H1 (cell line): Measurements from ENCODE around the gene PUSL1. TPM values are rescaled to one million over a fixed set of nuclear protein-coding genes. Genes with fewer than 3 reads are reported as not detected.

Experiments used
- KDM1A ChIP-seq: fragments of 200-600, 300-600 bp; sonication (generic); IDR thresholded peaks from 2 replicates; pipeline ENCODE4 v1.7.1; 2016; ENCODE audit warnings: mild to moderate bottlenecking, low read length, borderline replicate concordance
- KDM4A ChIP-seq: IDR thresholded peaks from one replicate; pipeline ENCODE4 v1.7.1; 2012; ENCODE audit warnings: low read depth, mild to moderate bottlenecking, moderate library complexity, low read length, inconsistent platforms; ENCODE audit not compliant: severe bottlenecking
- NANOG ChIP-seq: IDR thresholded peaks from 2 replicates; pipeline ENCODE4 v1.6.1; 2011; ENCODE audit warnings: low read length, low read depth, mild to moderate bottlenecking, inconsistent platforms; ENCODE audit not compliant: insufficient read depth, poor library complexity, severe bottlenecking
- RBBP5 ChIP-seq: IDR thresholded peaks from 2 replicates; pipeline ENCODE4 v1.7.1; 2012; ENCODE audit warnings: low read depth, mild to moderate bottlenecking, inconsistent platforms, low read length, moderate library complexity, borderline replicate concordance
- polyA plus RNA-seq, 7 experiments: library from polyadenylated mRNA; depleted of rRNA in 3 of 7; stranded (reverse) in 5 of 7; unstranded in 2 of 7; fragments of >200 nt in 5 of 7; fragments of 200-250 nt in 2 of 7; gene quantifications; 1 replicate in 5 of 7; 2 replicates in 1 of 7; 4 replicates in 1 of 7; pipeline versions ENCODE4 v1.2.1 to v1.2.3, GENCODE V29; 2011 to 2013; ENCODE audit warnings: missing spikeins in 2 of 7, mixed read lengths in 2 of 7
- total RNA-seq: library from RNA; stranded (reverse); fragmentation: NEBNext Ultra II Directional; extraction: Animal tissue kit (Norgen Biotek cat#: 25700); gene quantifications from 2 replicates; pipeline ENCODE4 v1.2.1, GENCODE V29; 2021

PUSL1 gene
- total and polyA plus RNA-seq, 2 of the 8 experiments (the other 6 are each of a cell fraction or from before 2014, with no cell fraction given), result 38.8 to 87.4 TPM

DNA sequence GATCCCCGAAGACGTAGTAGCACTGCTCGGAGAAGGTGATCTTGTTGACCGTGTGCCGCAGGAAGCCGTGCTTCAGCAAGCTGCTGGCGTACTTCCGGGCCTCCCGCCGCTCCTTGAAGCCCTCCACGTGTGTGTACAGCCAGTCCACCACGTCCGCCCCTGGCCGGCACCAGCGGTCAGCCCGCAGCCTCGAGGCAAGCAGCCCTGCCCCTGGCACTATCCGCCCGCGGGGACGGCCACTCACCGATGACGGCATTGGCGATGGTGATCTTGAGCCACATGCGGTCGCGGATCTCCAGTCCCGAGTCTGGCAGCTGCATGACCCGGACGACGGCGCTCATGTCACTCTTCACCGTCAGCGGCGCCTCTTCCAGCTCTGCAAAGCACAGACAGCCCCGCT, 29.9 kb downstream of the PUSL1 start (continued):
- no peak for TF ChIP-seq KDM1A
- TF ChIP-seq RBBP5, result no peak
- no peak for TF ChIP-seq KDM4A
- no peak for TF ChIP-seq NANOG
